PFSK-1 (cell line): ENCODE measurements around the gene CORO2A.

ENCODE experiments used
- FOXP2 ChIP-seq: optimal IDR thresholded peaks from 2 replicates; pipeline ENCODE3; 2011; ENCODE audit warnings: borderline replicate concordance, control low read depth, inconsistent platforms; ENCODE audit not compliant: insufficient read depth; ENCODE audit errors: extremely low read length, extremely low read depth
- POLR2AphosphoS5 ChIP-seq: IDR thresholded peaks from 2 replicates; pipeline ENCODE4 v1.6.1; 2012; ENCODE audit warnings: low read depth, mild to moderate bottlenecking, control low read depth, low read length, moderate library complexity
- SIN3A ChIP-seq: IDR thresholded peaks from 2 replicates; pipeline ENCODE4 v1.6.1; 2012; ENCODE audit warnings: mild to moderate bottlenecking, low read length, moderate library complexity, borderline replicate concordance; ENCODE audit not compliant: insufficient read depth
- TAF1 ChIP-seq: IDR thresholded peaks from 2 replicates; pipeline ENCODE4 v1.6.1; 2012; ENCODE audit warnings: low read length, control low read depth, borderline replicate concordance; ENCODE audit not compliant: insufficient read depth
- TF ChIP-seq, protein P1 (sequence below), 2 experiments: IDR thresholded peaks; 2 replicates each; pipeline versions ENCODE4 v1.6.1 to v1.8.0; 2011 to 2012; ENCODE audit warnings: low read depth in 2 of 2, low read length in 2 of 2, control low read depth in 1 of 2, inconsistent platforms in 1 of 2, mild to moderate bottlenecking in 1 of 2, moderate library complexity in 1 of 2; ENCODE audit not compliant: insufficient read depth in 1 of 2

The CORO2A gene

DNA sequence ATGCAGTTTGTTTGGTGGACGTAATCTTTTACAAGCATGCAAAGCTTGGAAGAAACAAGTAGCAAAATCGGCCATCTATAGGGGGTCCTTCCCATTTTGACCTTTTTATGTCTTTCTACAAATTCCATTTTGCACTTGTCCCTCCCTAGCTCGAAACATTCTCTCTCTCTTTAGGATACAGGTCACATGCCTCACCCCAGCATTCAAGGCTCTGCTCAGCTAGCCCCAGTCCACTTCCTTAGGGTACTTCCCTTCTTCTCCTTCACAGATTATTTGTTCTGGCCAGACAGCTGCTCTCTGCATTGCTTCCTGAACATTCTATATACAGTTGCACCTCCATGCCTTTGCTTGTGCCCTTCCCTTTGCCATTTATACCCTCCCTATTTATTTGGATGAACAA is 41.7 kb downstream of the CORO2A start:
- TF ChIP-seq SIN3A (no peak), FOXP2 (no peak), POLR2AphosphoS5 (no peak), TAF1 (no peak)
- TF ChIP-seq, protein P1, sequence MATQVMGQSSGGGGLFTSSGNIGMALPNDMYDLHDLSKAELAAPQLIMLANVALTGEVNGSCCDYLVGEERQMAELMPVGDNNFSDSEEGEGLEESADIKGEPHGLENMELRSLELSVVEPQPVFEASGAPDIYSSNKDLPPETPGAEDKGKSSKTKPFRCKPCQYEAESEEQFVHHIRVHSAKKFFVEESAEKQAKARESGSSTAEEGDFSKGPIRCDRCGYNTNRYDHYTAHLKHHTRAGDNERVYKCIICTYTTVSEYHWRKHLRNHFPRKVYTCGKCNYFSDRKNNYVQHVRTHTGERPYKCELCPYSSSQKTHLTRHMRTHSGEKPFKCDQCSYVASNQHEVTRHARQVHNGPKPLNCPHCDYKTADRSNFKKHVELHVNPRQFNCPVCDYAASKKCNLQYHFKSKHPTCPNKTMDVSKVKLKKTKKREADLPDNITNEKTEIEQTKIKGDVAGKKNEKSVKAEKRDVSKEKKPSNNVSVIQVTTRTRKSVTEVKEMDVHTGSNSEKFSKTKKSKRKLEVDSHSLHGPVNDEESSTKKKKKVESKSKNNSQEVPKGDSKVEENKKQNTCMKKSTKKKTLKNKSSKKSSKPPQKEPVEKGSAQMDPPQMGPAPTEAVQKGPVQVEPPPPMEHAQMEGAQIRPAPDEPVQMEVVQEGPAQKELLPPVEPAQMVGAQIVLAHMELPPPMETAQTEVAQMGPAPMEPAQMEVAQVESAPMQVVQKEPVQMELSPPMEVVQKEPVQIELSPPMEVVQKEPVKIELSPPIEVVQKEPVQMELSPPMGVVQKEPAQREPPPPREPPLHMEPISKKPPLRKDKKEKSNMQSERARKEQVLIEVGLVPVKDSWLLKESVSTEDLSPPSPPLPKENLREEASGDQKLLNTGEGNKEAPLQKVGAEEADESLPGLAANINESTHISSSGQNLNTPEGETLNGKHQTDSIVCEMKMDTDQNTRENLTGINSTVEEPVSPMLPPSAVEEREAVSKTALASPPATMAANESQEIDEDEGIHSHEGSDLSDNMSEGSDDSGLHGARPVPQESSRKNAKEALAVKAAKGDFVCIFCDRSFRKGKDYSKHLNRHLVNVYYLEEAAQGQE (IDR thresholded peaks at IDR 0.05; ENCODE audit: insufficient read depth in 1 of 2, low read depth in 2 of 2, low read length in 2 of 2): no peak

DNA sequence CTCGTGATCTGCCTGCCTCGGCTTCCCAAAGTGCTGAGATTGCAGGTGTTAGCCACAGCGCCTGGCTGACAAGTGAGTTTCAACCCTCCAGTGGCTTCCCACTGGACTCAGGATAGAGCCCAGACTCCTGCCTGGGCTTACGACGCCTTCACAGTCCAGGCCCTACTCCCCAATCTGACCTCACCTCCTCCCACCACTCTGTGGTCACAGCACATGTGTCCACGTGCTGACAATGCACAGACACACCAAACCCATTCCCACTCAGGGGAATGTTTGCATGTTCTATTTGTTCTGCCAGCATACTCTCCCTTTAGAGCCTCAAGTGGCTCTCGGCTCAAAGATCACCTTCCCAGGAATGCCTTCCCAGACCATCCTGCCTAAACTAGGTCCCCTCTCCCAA is 42.3 kb downstream of the CORO2A start:
- TF ChIP-seq FOXP2: no peak
- TF ChIP-seq, protein P1 (IDR thresholded peaks at IDR 0.05; ENCODE audit: insufficient read depth in 1 of 2, low read depth in 2 of 2, low read length in 2 of 2): no peak
- TF ChIP-seq POLR2AphosphoS5: no peak
- no peak for TF ChIP-seq TAF1
- no peak for TF ChIP-seq SIN3A

DNA sequence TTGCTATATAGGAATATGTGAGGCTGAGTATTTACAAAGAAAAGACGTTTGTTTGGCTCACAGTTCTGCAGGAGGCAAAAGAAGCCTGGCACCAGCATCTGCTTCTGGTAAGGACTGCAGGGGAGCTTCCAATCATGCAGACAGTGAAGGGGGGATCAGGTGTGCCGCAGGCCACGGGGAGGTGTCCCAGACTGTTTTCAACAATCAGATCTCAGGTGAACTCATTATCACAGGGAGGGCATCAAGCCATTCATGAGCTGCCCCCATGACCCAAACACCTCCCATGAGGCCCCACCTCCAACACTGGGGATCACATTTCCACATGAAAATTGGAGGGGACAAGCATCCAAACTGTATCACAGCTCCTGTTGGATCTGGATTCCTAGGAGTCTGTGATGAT is 43.0 kb downstream of the CORO2A start:
- TF ChIP-seq TAF1 (no peak), SIN3A (no peak), FOXP2 (no peak), POLR2AphosphoS5 (no peak)
- TF ChIP-seq, protein P1 (IDR thresholded peaks at IDR 0.05; ENCODE audit: insufficient read depth in 1 of 2, low read depth in 2 of 2, low read length in 2 of 2): no peak

DNA sequence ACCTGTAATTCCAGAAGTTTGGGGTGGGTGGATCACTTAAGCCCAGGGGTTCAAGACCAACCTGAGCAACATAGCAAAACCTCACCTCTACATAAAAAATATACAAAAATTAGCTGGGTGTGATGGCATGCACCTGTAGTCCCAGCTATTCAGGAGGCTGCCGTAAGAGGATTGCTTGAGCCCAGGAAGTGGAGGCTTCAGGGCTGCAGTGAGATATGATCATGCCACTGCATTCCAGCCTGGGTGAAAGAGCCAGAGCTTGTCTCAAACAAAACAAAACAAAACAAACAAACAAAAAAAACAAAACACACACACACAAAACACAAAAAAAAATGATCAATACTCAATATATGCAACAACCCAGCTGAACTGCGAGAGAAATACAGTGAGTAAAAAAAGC is 44.0 kb downstream of the CORO2A start:
- TF ChIP-seq TAF1: no peak
- no peak for TF ChIP-seq SIN3A
- TF ChIP-seq FOXP2: no peak
- TF ChIP-seq, protein P1 (IDR thresholded peaks at IDR 0.05; ENCODE audit: insufficient read depth in 1 of 2, low read depth in 2 of 2, low read length in 2 of 2): no peak
- no peak for TF ChIP-seq POLR2AphosphoS5

DNA sequence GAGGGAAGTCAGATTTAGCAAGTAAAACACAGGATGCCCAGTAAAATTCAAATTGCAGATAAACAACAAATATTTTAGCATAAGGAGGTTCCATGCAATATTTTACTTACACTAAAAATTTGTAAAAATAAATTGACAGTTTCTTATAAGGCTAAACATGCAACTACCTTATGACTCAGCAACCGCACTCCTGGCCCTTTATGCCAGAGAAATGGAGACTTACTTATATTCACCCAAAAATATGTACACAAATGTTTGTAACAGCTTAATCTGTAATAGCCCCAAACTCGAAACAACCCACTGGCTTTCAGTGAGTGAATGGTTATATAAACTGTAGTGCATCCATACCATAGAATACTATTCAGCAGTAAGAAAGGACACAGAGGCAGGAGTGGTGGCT is 44.9 kb downstream of the CORO2A start:
- TF ChIP-seq, protein P1 (IDR thresholded peaks at IDR 0.05; ENCODE audit: insufficient read depth in 1 of 2, low read depth in 2 of 2, low read length in 2 of 2): no peak
- TF ChIP-seq TAF1: no peak
- TF ChIP-seq SIN3A: no peak
- no peak for TF ChIP-seq POLR2AphosphoS5
- no peak for TF ChIP-seq FOXP2
